Neural progenitor cell (in vitro differentiated cells): ENCODE results near the gene EMP1.

Experiments
- EZH2 ChIP-seq: fragments of 200-600 bp; sonication (generic); IDR thresholded peaks from 2 replicates; pipeline ENCODE4 v1.6.1; 2017; ENCODE audit warnings: antibody characterized with exemption, mild to moderate bottlenecking, moderate library complexity
- TF ChIP-seq, protein P1 (sequence below): fragments of 200-600 bp; sonication (generic); IDR thresholded peaks from 2 replicates; pipeline ENCODE4 v1.5.1; 2017; ENCODE audit warnings: antibody characterized with exemption, mild to moderate bottlenecking

GRCh38 chr12:13152756-13153155, 43.8 kb upstream of the EMP1 start:
- TF ChIP-seq, protein P1, sequence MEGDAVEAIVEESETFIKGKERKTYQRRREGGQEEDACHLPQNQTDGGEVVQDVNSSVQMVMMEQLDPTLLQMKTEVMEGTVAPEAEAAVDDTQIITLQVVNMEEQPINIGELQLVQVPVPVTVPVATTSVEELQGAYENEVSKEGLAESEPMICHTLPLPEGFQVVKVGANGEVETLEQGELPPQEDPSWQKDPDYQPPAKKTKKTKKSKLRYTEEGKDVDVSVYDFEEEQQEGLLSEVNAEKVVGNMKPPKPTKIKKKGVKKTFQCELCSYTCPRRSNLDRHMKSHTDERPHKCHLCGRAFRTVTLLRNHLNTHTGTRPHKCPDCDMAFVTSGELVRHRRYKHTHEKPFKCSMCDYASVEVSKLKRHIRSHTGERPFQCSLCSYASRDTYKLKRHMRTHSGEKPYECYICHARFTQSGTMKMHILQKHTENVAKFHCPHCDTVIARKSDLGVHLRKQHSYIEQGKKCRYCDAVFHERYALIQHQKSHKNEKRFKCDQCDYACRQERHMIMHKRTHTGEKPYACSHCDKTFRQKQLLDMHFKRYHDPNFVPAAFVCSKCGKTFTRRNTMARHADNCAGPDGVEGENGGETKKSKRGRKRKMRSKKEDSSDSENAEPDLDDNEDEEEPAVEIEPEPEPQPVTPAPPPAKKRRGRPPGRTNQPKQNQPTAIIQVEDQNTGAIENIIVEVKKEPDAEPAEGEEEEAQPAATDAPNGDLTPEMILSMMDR: no peak
- TF ChIP-seq EZH2: no peak
